AG08396 (cell line): Measurements from ENCODE around the gene FAM131B.

Experiments
- DNase-seq: peaks from one replicate; pipeline ENCODE4 v3.0.0; 2012; ENCODE audit warnings: low spot score, mixed read lengths

The FAM131B gene

GRCh38 chr7:143382126-143382790 is 19.7 kb upstream of the FAM131B start:
- no peak for DNase-seq

GRCh38 chr7:143381427-143382125 is 19.1 kb upstream of the FAM131B start:
- DNase-seq, result peak; percentile 79

- DNase-seq, result peak; percentile 98
Measured at GRCh38 chr7:143380646-143381426, 18.3 kb upstream of the FAM131B start, which contains the start of gene ZYX. Gene ZYX, plus strand, starts transcription at chr7:143381345. Its CDS starts 227 bp downstream, at chr7:143381572.

GRCh38 chr7:143380260-143380645 is 17.7 kb upstream of the FAM131B start:
- peak; percentile 85 for DNase-seq

- no peak for DNase-seq
Measured at GRCh38 chr7:143379611-143380259, 17.2 kb upstream of the FAM131B start.

- no peak for DNase-seq
Measured at GRCh38 chr7:143376396-143376795, 13.9 kb upstream of the FAM131B start.

- DNase-seq, result no peak
Measured at GRCh38 chr7:143375298-143376034, 13.0 kb upstream of the FAM131B start.

- DNase-seq, result no peak
Measured at GRCh38 chr7:143374561-143374960, 12.0 kb upstream of the FAM131B start.

GRCh38 chr7:143373255-143373794 is 10.8 kb upstream of the FAM131B start:
- no peak for DNase-seq

GRCh38 chr7:143372070-143372469 is 9.6 kb upstream of the FAM131B start:
- DNase-seq, result no peak

- no peak for DNase-seq
Measured at GRCh38 chr7:143369678-143370651, 7.5 kb upstream of the FAM131B start.

- no peak for DNase-seq
Measured at GRCh38 chr7:143368387-143368786, 5.9 kb upstream of the FAM131B start.

GRCh38 chr7:143367972-143368371 is 5.5 kb upstream of the FAM131B start:
- DNase-seq, result no peak

GRCh38 chr7:143363016-143363937 is 764 bp upstream of the FAM131B start:
- DNase-seq, result no peak

- DNase-seq, result peak; percentile 53
Measured at GRCh38 chr7:143361552-143362130, 872 bp downstream of the FAM131B start.

- no peak for DNase-seq
Measured at GRCh38 chr7:143360788-143361551, 1.5 kb downstream of the FAM131B start.

- DNase-seq, result no peak
Measured at GRCh38 chr7:143359771-143360353, 2.7 kb downstream of the FAM131B start.
